Measurements from ENCODE around the gene CSMD2.

- TF ChIP-seq CTCF (IDR thresholded peaks at IDR 0.05) (no peak), REST (IDR thresholded peaks at IDR 0.05; ENCODE audit: low read depth, low read length) (no peak)
Observed at GRCh38 chr1:33918368-33918767, 246.7 kb downstream of the CSMD2 start.
